ENCODE data around the gene CALCOCO2. TPM values are rescaled to one million over a fixed set of nuclear protein-coding genes. Genes with fewer than 3 reads are reported as not detected.

Gene CALCOCO2
- total RNA-seq, 1 donor from 2014 or later = 45.1 TPM

- TF ChIP-seq, protein P1, sequence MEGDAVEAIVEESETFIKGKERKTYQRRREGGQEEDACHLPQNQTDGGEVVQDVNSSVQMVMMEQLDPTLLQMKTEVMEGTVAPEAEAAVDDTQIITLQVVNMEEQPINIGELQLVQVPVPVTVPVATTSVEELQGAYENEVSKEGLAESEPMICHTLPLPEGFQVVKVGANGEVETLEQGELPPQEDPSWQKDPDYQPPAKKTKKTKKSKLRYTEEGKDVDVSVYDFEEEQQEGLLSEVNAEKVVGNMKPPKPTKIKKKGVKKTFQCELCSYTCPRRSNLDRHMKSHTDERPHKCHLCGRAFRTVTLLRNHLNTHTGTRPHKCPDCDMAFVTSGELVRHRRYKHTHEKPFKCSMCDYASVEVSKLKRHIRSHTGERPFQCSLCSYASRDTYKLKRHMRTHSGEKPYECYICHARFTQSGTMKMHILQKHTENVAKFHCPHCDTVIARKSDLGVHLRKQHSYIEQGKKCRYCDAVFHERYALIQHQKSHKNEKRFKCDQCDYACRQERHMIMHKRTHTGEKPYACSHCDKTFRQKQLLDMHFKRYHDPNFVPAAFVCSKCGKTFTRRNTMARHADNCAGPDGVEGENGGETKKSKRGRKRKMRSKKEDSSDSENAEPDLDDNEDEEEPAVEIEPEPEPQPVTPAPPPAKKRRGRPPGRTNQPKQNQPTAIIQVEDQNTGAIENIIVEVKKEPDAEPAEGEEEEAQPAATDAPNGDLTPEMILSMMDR (IDR thresholded peaks at IDR 0.05; ENCODE audit: insufficient read depth, low read length, poor library complexity, severe bottlenecking) = no peak
- peaks cover 3% of the 10 kb centered on the region for H3K36me3 ChIP-seq (ENCODE audit: control insufficient read depth, insufficient read depth, low read length)
- no peak for DNase-seq (ENCODE audit: low read depth)
Observed at GRCh38 chr17:48909783-48910182, 78.9 kb downstream of the CALCOCO2 start.

GRCh38 chr17:48910370-48910769, 79.5 kb downstream of the CALCOCO2 start:
- Histone ChIP-seq H3K4me3 (ENCODE audit: low read depth, low read length) (no peak overlapping the region), H3K27me3 (ENCODE audit: control insufficient read depth, insufficient read depth, low read length) (no peaks in the 10 kb centered on the region), H3K36me3 (ENCODE audit: control insufficient read depth, insufficient read depth, low read length) (peaks cover 3% of the 10 kb centered on the region)
- TF ChIP-seq, protein P1 (IDR thresholded peaks at IDR 0.05; ENCODE audit: insufficient read depth, low read length, poor library complexity, severe bottlenecking) = no peak
- DNase-seq (ENCODE audit: low read depth) = no peak

More at GRCh38 chr17:48909783-48910182, 78.9 kb downstream of the CALCOCO2 start:
- Histone ChIP-seq H3K4me3 (ENCODE audit: low read depth, low read length) (peak overlapping the region; percentile 93), H3K27me3 (ENCODE audit: control insufficient read depth, insufficient read depth, low read length) (no peaks in the 10 kb centered on the region)

- H3K4me3 ChIP-seq (ENCODE audit: low read depth, low read length) = no peak overlapping the region
- H3K27me3 ChIP-seq (ENCODE audit: control insufficient read depth, insufficient read depth, low read length) = no peaks in the 10 kb centered on the region
- TF ChIP-seq, protein P1 (IDR thresholded peaks at IDR 0.05; ENCODE audit: insufficient read depth, low read length, poor library complexity, severe bottlenecking) = no peak
- H3K36me3 ChIP-seq (ENCODE audit: control insufficient read depth, insufficient read depth, low read length) = peaks cover 3% of the 10 kb centered on the region
- DNase-seq (ENCODE audit: low read depth) = no peak
Observed at GRCh38 chr17:48912476-48912875, 81.6 kb downstream of the CALCOCO2 start.

Other genes starting within 250 kb of the CALCOCO2 start
- 24.0 and 31.1 TPM in 2 replicates for gene HOXB3, start 240.8 kb upstream of the CALCOCO2 start, total RNA-seq
- 3.6 and 3.8 TPM in 2 replicates for gene HOXB5, start 237.3 kb upstream of the CALCOCO2 start, total RNA-seq
- gene HOXB6, start 226.0 kb upstream of the CALCOCO2 start, total RNA-seq = 29.8 and 30.7 TPM in 2 replicates
- gene HOXB7, start 220.0 kb upstream of the CALCOCO2 start, total RNA-seq = 26.3 and 27.2 TPM in 2 replicates
- 7.2 and 7.5 TPM in 2 replicates for gene HOXB8, start 215.7 kb upstream of the CALCOCO2 start, total RNA-seq
- 70.1 and 77.0 TPM in 2 replicates for gene HOXB9, start 204.7 kb upstream of the CALCOCO2 start, total RNA-seq
- not detected in 2 replicates for gene PRAC1, start 108.5 kb upstream of the CALCOCO2 start, total RNA-seq
- not detected in 2 replicates for gene PRAC2, start 107.8 kb upstream of the CALCOCO2 start, total RNA-seq
- not detected in 2 replicates for gene HOXB13, start 102.3 kb upstream of the CALCOCO2 start, total RNA-seq
- not detected in 2 replicates for gene TTLL6, start 13.8 kb upstream of the CALCOCO2 start, total RNA-seq
- gene ATP5MC1, start 61.8 kb downstream of the CALCOCO2 start, total RNA-seq = 45.9 and 71.1 TPM in 2 replicates
- 118 and 119 TPM in 2 replicates for gene UBE2Z, start 77.4 kb downstream of the CALCOCO2 start, total RNA-seq
- 114 and 142 TPM in 2 replicates for gene SNF8, start 113.8 kb downstream of the CALCOCO2 start, total RNA-seq
- gene GIP, start 137.6 kb downstream of the CALCOCO2 start, total RNA-seq = not detected in 2 replicates
- 10.2 and 10.4 TPM in 2 replicates for gene IGF2BP1, start 166.3 kb downstream of the CALCOCO2 start, total RNA-seq